ENCODE data around the gene HINFP.

Gene HINFP

DNA sequence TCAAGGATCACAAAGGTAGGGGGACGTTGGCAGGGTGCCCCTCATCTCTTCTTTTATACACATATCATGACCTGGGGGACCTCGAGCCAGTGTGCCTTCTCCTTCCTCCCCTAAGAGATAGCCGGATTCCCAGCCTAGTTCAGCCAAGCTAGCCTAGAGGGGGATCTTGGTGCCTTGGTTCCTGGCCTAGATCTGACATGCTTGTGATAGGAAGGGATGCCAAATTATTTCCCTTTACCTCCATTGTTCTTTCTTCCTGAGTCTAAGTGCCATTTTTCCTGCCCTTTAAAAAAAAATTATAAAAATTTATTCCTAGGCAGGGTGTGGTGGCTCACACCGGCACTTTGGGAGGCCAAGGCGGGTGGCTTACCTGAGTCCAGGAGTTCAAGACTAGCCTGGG is 7.0 kb upstream of the HINFP start:
- no peak for DNase-seq (ENCODE audit: low read depth)
- TF ChIP-seq POLR2A (IDR thresholded peaks at IDR 0.05; ENCODE audit: extremely low read depth, insufficient read length) (no peak), MYC (IDR thresholded peaks at IDR 0.05; ENCODE audit: low read depth, low read length) (no peak)
- TF ChIP-seq, protein P1, sequence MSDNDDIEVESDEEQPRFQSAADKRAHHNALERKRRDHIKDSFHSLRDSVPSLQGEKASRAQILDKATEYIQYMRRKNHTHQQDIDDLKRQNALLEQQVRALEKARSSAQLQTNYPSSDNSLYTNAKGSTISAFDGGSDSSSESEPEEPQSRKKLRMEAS (IDR thresholded peaks at IDR 0.05; ENCODE audit: low read depth, low read length) = no peak
- TF ChIP-seq, protein P2, sequence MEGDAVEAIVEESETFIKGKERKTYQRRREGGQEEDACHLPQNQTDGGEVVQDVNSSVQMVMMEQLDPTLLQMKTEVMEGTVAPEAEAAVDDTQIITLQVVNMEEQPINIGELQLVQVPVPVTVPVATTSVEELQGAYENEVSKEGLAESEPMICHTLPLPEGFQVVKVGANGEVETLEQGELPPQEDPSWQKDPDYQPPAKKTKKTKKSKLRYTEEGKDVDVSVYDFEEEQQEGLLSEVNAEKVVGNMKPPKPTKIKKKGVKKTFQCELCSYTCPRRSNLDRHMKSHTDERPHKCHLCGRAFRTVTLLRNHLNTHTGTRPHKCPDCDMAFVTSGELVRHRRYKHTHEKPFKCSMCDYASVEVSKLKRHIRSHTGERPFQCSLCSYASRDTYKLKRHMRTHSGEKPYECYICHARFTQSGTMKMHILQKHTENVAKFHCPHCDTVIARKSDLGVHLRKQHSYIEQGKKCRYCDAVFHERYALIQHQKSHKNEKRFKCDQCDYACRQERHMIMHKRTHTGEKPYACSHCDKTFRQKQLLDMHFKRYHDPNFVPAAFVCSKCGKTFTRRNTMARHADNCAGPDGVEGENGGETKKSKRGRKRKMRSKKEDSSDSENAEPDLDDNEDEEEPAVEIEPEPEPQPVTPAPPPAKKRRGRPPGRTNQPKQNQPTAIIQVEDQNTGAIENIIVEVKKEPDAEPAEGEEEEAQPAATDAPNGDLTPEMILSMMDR (IDR thresholded peaks at IDR 0.05; ENCODE audit: low read depth, low read length) = no peak

DNA sequence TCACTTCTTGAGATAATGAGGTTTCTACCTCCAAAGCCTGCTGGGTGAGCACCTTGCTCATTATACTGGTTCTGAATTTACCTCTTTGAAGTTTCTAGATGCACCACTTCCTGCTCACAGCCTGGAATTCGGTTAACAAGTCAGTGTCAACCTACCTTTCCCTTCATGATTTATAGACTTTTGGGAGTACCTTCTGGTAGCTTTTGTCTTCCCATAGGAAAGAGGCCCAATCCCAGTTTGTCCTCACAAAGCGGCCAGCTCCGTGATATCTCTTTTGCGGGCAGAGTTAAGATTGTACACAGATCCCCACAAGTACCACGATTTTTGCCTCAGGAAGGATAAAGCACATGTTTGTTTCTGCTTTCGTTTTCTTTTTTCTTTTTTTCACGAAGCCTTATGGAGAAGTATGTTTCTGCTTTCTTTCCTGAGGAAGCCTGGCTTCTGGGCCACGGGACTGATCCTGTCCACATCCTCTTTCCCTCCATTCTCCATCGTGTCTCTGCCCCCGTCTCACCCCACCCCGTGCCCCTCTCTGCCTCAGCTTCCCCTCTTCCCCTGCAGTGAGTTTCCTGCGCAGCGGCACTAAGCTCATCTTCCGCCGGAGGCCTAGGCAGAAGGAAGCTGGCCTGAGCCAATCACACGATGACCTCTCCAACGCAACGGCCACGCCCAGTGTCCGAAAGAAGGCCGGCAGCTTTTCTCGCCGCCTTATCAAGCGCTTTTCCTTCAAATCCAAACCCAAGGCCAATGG is 5.7 kb upstream of the HINFP start:
- no peak for TF ChIP-seq POLR2A (IDR thresholded peaks at IDR 0.05; ENCODE audit: extremely low read depth, insufficient read length)
- TF ChIP-seq, protein P2 (IDR thresholded peaks at IDR 0.05; ENCODE audit: low read depth, low read length) = no peak
- TF ChIP-seq, protein P1 (IDR thresholded peaks at IDR 0.05; ENCODE audit: low read depth, low read length) = no peak
- no peak for TF ChIP-seq MYC (IDR thresholded peaks at IDR 0.05; ENCODE audit: low read depth, low read length)
- DNase-seq (ENCODE audit: low read depth) = no peak
- no peak overlapping the region for H3K4me3 ChIP-seq (ENCODE audit: low read depth, low read length)

More for the DNA sequence above, 7.0 kb upstream of the HINFP start:
- no peak overlapping the region for H3K4me3 ChIP-seq (ENCODE audit: low read depth, low read length)

DNA sequence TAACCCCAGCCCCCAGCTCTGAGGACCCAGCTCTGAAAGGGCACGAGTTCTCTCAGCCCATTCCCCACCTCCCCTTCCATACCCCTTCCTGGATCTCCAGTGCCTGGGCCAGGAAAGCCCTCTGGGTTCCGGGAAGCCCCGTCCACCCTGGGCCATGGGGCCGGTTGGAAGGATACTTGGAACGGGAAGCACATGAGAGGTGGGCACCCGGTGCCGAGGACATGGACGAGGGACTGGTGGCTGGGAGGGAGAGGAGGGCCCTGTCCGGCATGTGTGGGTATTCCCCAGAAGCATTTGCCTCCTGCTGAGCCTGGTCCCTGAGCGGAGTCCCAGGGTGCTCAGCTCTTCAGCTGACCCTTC is 5.2 kb upstream of the HINFP start:
- no peak for DNase-seq (ENCODE audit: low read depth)
- H3K4me3 ChIP-seq (ENCODE audit: low read depth, low read length) = no peak overlapping the region
- TF ChIP-seq, protein P1 (IDR thresholded peaks at IDR 0.05; ENCODE audit: low read depth, low read length) = no peak
- TF ChIP-seq MYC (IDR thresholded peaks at IDR 0.05; ENCODE audit: low read depth, low read length) (no peak), POLR2A (IDR thresholded peaks at IDR 0.05; ENCODE audit: extremely low read depth, insufficient read length) (no peak)
- TF ChIP-seq, protein P2 (IDR thresholded peaks at IDR 0.05; ENCODE audit: low read depth, low read length) = no peak

DNA sequence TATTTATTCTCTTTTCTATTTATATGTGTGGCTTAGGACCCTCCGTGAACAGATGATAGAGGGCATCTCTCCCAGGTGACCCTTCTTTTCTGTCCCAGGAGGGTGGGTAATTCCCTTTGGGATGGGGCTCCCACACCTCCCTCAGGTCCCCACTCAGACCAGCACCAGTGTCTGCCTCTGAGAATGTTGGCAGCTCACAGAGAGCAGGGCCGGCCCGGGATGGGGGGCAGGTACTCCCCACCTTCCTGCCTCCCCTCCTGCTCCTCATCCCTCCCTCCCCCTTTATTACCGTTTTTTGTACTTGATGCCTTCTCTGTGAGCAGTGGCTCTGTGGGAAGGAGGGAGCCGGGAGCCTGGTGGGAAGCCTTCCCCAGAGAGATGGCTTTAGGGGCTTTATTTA is 4.8 kb upstream of the HINFP start:
- TF ChIP-seq, protein P2 (IDR thresholded peaks at IDR 0.05; ENCODE audit: low read depth, low read length) = no peak
- TF ChIP-seq POLR2A (IDR thresholded peaks at IDR 0.05; ENCODE audit: extremely low read depth, insufficient read length) = no peak
- TF ChIP-seq, protein P1 (IDR thresholded peaks at IDR 0.05; ENCODE audit: low read depth, low read length) = no peak
- TF ChIP-seq MYC (IDR thresholded peaks at IDR 0.05; ENCODE audit: low read depth, low read length) = no peak
- no peak overlapping the region for H3K4me3 ChIP-seq (ENCODE audit: low read depth, low read length)
- DNase-seq (ENCODE audit: low read depth) = no peak

DNA sequence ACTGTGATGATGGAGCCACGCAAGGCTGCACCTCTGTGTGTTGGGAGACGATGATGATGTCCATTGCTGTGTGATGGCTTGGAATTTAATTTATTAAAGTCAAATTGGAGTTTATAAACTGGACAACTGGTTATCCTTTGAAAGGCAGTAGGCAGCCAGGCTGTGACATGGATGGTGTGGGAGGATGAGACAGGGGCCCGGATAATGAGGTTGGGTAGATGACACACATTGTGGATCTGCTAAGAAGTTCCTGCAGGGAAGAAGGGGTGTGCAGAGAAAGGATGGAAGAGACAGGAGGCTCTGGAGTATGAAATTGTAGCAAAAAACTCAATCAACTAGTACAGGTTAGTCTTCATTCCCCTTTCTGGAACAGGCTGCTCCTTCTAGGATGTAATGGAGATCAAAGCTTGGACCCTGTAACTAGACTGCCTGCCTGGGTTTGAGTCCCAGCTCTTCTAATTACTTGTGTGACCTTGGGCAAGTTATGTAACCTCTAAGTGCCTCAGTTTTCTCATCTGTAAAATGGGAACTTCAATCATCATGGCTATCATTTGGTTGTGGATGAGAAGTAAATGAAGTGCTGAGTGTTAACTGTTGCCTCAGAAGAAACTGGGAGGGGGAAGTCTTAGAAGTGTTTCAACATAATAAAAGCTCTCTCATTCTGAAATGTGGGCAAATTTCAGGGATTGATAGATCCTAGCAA is 4.2 kb upstream of the HINFP start:
- TF ChIP-seq POLR2A (IDR thresholded peaks at IDR 0.05; ENCODE audit: extremely low read depth, insufficient read length) = no peak
- no peak overlapping the region for H3K4me3 ChIP-seq (ENCODE audit: low read depth, low read length)
- DNase-seq (ENCODE audit: low read depth) = no peak

DNA sequence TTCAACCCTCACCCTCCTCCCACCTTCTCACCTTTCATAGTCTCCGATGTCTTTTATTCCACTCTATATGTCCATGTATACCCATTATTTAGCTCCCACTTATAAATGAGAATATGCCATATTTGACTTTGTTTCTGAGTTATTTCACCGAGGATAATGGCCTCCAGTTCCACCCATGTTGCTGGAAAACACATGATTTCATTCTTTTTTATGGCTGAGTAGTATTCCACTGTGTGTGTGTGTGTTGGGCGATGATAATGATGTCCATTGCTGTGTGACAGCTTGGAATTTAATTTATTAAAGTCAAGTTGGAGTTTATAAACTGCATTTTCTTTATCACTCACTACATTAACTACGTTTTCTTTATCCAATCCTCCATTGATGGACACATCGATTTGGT is 3.2 kb upstream of the HINFP start:
- DNase-seq (ENCODE audit: low read depth) = no peak
- TF ChIP-seq MYC (IDR thresholded peaks at IDR 0.05; ENCODE audit: low read depth, low read length) = no peak
- no peak overlapping the region for H3K4me3 ChIP-seq (ENCODE audit: low read depth, low read length)
